ENCODE results near the gene PLXNB3.

PLXNB3 gene

GRCh38 chrX:153763989-153764755 is at the start of gene PLXNB3:
PLXNB3 (plus strand) TSS chrX:153764249; CDS start chrX:153765536, 1,287 bp downstream.
- Histone ChIP-seq H3K4me3 (ENCODE audit: low read depth, low read length) (no peak within 1 kb of the TSS), H3K36me3 (ENCODE audit: control insufficient read depth in 2 of 2, insufficient read depth in 1 of 2, low read length in 2 of 2) (no peaks in the 10 kb centered on the region), H3K4me1 (ENCODE audit: control insufficient read depth, insufficient read depth, low read length) (0 out of 2 replicates have a peak, but pooled peaks cover 3% of the 10 kb centered on the region), H3K27ac (ENCODE audit: extremely low read depth, low read depth, low read length) (no peak within 1 kb of the TSS), H3K9me3 (ENCODE audit: control insufficient read depth, insufficient read depth, low read depth, low read length) (no peaks in the 10 kb centered on the region)
- POLR2A ChIA-PET: interaction anchor here (1.1 kb wide), 1 partner anchor 181 kb away, joined by 3 read pairs; the partner anchor contains the start of gene RENBP
- CTCF ChIA-PET: interaction anchor here (0.6 to 6.5 kb wide), 14 partner anchors 9 to 269 kb away, joined by 3 to 63 read pairs (median 4); partner anchors contain the start of genes IDH3G and SSR4
- TF ChIP-seq ZNF341 (tag by site-specific recombination; IDR thresholded peaks at IDR 0.05; ENCODE audit: low read depth): no peak
- no peak; the same call in 1 of the 2 replicates for TF ChIP-seq BCL11A (tag by site-specific recombination; IDR thresholded peaks at IDR 0.05; ENCODE audit: low read depth)
- no peak for TF ChIP-seq HOXA7 (CRISPR knock-in tag; IDR thresholded peaks at IDR 0.05; ENCODE audit: borderline replicate concordance)
- TF ChIP-seq SP3 (tag by site-specific recombination; IDR thresholded peaks at IDR 0.05): peak; percentile 37; the same call in 1 of the 2 replicates
- TF ChIP-seq ZNF549 (tag by site-specific recombination; IDR thresholded peaks at IDR 0.05): no peak
- TF ChIP-seq HIC1 (tag by site-specific recombination; IDR thresholded peaks at IDR 0.05): peak; percentile 98
- TF ChIP-seq, protein P1, sequence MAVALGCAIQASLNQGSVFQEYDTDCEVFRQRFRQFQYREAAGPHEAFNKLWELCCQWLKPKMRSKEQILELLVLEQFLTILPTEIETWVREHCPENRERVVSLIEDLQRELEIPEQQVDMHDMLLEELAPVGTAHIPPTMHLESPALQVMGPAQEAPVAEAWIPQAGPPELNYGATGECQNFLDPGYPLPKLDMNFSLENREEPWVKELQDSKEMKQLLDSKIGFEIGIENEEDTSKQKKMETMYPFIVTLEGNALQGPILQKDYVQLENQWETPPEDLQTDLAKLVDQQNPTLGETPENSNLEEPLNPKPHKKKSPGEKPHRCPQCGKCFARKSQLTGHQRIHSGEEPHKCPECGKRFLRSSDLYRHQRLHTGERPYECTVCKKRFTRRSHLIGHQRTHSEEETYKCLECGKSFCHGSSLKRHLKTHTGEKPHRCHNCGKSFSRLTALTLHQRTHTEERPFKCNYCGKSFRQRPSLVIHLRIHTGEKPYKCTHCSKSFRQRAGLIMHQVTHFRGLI (tag by site-specific recombination; IDR thresholded peaks at IDR 0.05): peak; percentile 79
- TF ChIP-seq ZNF76 (tag by site-specific recombination; IDR thresholded peaks at IDR 0.05; ENCODE audit: borderline replicate concordance, low read depth): peak; percentile 87
- TF ChIP-seq ZNF639 (tag by site-specific recombination; IDR thresholded peaks at IDR 0.05): 0 out of 2 replicates have a peak, but pooled peaks have one; percentile 39
- peak; percentile 96 for TF ChIP-seq ZNF654 (tag by site-specific recombination; IDR thresholded peaks at IDR 0.05; ENCODE audit: low read depth)
- TF ChIP-seq ZEB2 (tag by site-specific recombination; IDR thresholded peaks at IDR 0.05): peak; percentile 87
- TF ChIP-seq ZNF707 (tag by site-specific recombination; IDR thresholded peaks at IDR 0.05): no peak
- TF ChIP-seq PBX3 (CRISPR knock-in tag; IDR thresholded peaks at IDR 0.05): 0 out of 2 replicates have a peak, but pooled peaks have one; percentile 80
- peak; percentile 57; the same call in 1 of the 2 replicates for TF ChIP-seq ZSCAN30 (tag by site-specific recombination; IDR thresholded peaks at IDR 0.05)
- no peak for TF ChIP-seq BCL11B (tag by site-specific recombination; IDR thresholded peaks at IDR 0.05; ENCODE audit: low read depth)
- TF ChIP-seq ZNF677 (tag by site-specific recombination; IDR thresholded peaks at IDR 0.05): no peak
- 0 out of 2 replicates have a peak, but pooled peaks have one; percentile 36 for TF ChIP-seq ZNF629 (tag by site-specific recombination; IDR thresholded peaks at IDR 0.05)
- TF ChIP-seq, protein P2, sequence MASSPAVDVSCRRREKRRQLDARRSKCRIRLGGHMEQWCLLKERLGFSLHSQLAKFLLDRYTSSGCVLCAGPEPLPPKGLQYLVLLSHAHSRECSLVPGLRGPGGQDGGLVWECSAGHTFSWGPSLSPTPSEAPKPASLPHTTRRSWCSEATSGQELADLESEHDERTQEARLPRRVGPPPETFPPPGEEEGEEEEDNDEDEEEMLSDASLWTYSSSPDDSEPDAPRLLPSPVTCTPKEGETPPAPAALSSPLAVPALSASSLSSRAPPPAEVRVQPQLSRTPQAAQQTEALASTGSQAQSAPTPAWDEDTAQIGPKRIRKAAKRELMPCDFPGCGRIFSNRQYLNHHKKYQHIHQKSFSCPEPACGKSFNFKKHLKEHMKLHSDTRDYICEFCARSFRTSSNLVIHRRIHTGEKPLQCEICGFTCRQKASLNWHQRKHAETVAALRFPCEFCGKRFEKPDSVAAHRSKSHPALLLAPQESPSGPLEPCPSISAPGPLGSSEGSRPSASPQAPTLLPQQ (tag by site-specific recombination; IDR thresholded peaks at IDR 0.05): peak; percentile 32; the same call in 1 of the 2 replicates
- no peak for TF ChIP-seq ZBTB1 (tag by site-specific recombination; IDR thresholded peaks at IDR 0.05)
- TF ChIP-seq PATZ1 (tag by site-specific recombination; IDR thresholded peaks at IDR 0.05): peak; percentile 62; the same call in 1 of the 2 replicates
- TF ChIP-seq KLF9 (tag by site-specific recombination; IDR thresholded peaks at IDR 0.05; ENCODE audit: low read depth): peak; percentile 32; the same call in 1 of the 2 replicates
- TF ChIP-seq ZFP41 (tag by site-specific recombination; IDR thresholded peaks at IDR 0.05; ENCODE audit: borderline replicate concordance): no peak
- peak; percentile 70 for TF ChIP-seq ZBTB8A (tag by site-specific recombination; IDR thresholded peaks at IDR 0.05)
- TF ChIP-seq ZNF843 (tag by site-specific recombination; IDR thresholded peaks at IDR 0.05): 0 out of 2 replicates have a peak, but pooled peaks have one; percentile 18
- TF ChIP-seq ZNF133 (tag by site-specific recombination; IDR thresholded peaks at IDR 0.05): no peak
